ENCODE measurements around the gene CX3CL1. TPM values are rescaled to one million over a fixed set of nuclear protein-coding genes. Genes with fewer than 3 reads are reported as not detected.

CX3CL1 gene
- total and polyA plus RNA-seq, 7 donors, result 3.3 to 13.5 (median 6.2) TPM

GRCh38 chr16:57422026-57422944 is 50.0 kb downstream of the CX3CL1 start:
- H3K4me3 ChIP-seq, result no peak overlapping the region
- no peaks in the 10 kb centered on the region for H3K27me3 ChIP-seq (ENCODE audit: insufficient read depth in 3 of 3, low read length in 2 of 3)
- peaks cover 0 to 9% of the 10 kb centered on the region in 2 donors for H3K36me3 ChIP-seq (ENCODE audit: insufficient read depth in 1 of 2, low read depth in 1 of 2)
- intact Hi-C loops (cut with DNase I), result no loop called here
- 42 to 51% (median 44%) methylated on average over 10 of the region's 10 CpGs for WGBS, 3 donors
- peak; percentile 48 for TF ChIP-seq CTCF (IDR thresholded peaks at IDR 0.05)
- ATAC-seq (peak in 2 of 4 donors; percentile 46 to 52), DNase-seq (no peak)
- H3K4me1 ChIP-seq, result peaks cover 14% of the 10 kb centered on the region
- H3K27ac ChIP-seq, result no peak overlapping the region
- H3K9me3 ChIP-seq, result no peaks in the 10 kb centered on the region

- intact Hi-C loops (cut with DNase I), result no loop called here
- H3K27me3 ChIP-seq (ENCODE audit: insufficient read depth in 3 of 3, low read length in 2 of 3), result no peaks in the 10 kb centered on the region
- no peak for TF ChIP-seq CTCF (IDR thresholded peaks at IDR 0.05)
- H3K4me1 ChIP-seq, result peaks cover 12% of the 10 kb centered on the region
- ATAC-seq (no peak), DNase-seq (no peak)
- WGBS, 3 donors, result 83 to 91% (median 90%) methylated on average over 2 of the region's 2 CpGs
- H3K36me3 ChIP-seq (ENCODE audit: insufficient read depth in 1 of 2, low read depth in 1 of 2), result peaks cover 0 to 18% of the 10 kb centered on the region in 2 donors
- no peak overlapping the region for H3K4me3 ChIP-seq
- H3K27ac ChIP-seq, result no peak overlapping the region
- no peaks in the 10 kb centered on the region for H3K9me3 ChIP-seq
These were observed 50.9 kb downstream of the CX3CL1 start for GRCh38 chr16:57423152-57423551.

- no peak for DNase-seq
- H3K27ac ChIP-seq, result no peak overlapping the region
- TF ChIP-seq CTCF (IDR thresholded peaks at IDR 0.05), result no peak
- 20 to 32% (median 32%) methylated on average over 3 of the region's 3 CpGs for WGBS, 3 donors
- intact Hi-C loops (cut with DNase I), result no loop called here
- no peaks in the 10 kb centered on the region for H3K9me3 ChIP-seq
- peaks cover 8% of the 10 kb centered on the region for H3K4me1 ChIP-seq
- H3K4me3 ChIP-seq, result no peak overlapping the region
- H3K36me3 ChIP-seq (ENCODE audit: insufficient read depth in 1 of 2, low read depth in 1 of 2), result peaks cover 0 to 30% of the 10 kb centered on the region in 2 donors
- ATAC-seq, result no peak
- H3K27me3 ChIP-seq (ENCODE audit: insufficient read depth in 3 of 3, low read length in 2 of 3), result no peaks in the 10 kb centered on the region
These were observed 52.3 kb downstream of the CX3CL1 start for GRCh38 chr16:57424583-57424982.

GRCh38 chr16:57426356-57426755 is 54.1 kb downstream of the CX3CL1 start:
- Histone ChIP-seq H3K4me1 (peaks cover 8% of the 10 kb centered on the region), H3K27me3 (ENCODE audit: insufficient read depth in 3 of 3, low read length in 2 of 3) (no peaks in the 10 kb centered on the region), H3K27ac (no peak overlapping the region), H3K4me3 (no peak overlapping the region), H3K9me3 (no peaks in the 10 kb centered on the region), H3K36me3 (ENCODE audit: insufficient read depth in 1 of 2, low read depth in 1 of 2) (peaks cover 4 to 48% of the 10 kb centered on the region in 2 donors)
- TF ChIP-seq CTCF (IDR thresholded peaks at IDR 0.05), result no peak
- intact Hi-C loops (cut with DNase I), result no loop called here
- no peak for DNase-seq
- ATAC-seq, result peak; percentile 40 to 68 (median 50)
- 21 to 33% (median 32%) methylated on average over 7 of the region's 7 CpGs for WGBS, 3 donors

All from psoas muscle (tissue), 8 donors.